ENCODE data around the gene SNTA1.

GRCh38 chr20:33400812-33401183 is 42.8 kb downstream of the SNTA1 start:
- TF ChIP-seq CTCF (optimal IDR thresholded peaks at IDR 0.05 in 1 of 3, IDR thresholded peaks at IDR 0.05 in 1 of 3, conservative IDR thresholded peaks at IDR 0.05 in 1 of 3; ENCODE audit: extremely low read depth in 1 of 3, insufficient read depth in 2 of 3, low read length in 3 of 3) (peak in 2 of 3 experiments; percentile 18 to 38), EZH2 (IDR thresholded peaks at IDR 0.05; ENCODE audit: low read length) (no peak)
